Stimulated activated CD4-positive, alpha-beta T cell treated with anti-CD3 and anti-CD28 coated beads, Interleukin-15, amount 100 ng/mL, for 1 hour (primary cell): ENCODE data around the gene NMNAT2.

Experiments used
- DNase-seq, 2 donors: peaks; one replicate each; pipeline ENCODE4 v3.0.0-alpha.2; 2020; ENCODE audit warnings: low read depth in 1 of 2, low spot score in 1 of 2

Gene NMNAT2

DNA sequence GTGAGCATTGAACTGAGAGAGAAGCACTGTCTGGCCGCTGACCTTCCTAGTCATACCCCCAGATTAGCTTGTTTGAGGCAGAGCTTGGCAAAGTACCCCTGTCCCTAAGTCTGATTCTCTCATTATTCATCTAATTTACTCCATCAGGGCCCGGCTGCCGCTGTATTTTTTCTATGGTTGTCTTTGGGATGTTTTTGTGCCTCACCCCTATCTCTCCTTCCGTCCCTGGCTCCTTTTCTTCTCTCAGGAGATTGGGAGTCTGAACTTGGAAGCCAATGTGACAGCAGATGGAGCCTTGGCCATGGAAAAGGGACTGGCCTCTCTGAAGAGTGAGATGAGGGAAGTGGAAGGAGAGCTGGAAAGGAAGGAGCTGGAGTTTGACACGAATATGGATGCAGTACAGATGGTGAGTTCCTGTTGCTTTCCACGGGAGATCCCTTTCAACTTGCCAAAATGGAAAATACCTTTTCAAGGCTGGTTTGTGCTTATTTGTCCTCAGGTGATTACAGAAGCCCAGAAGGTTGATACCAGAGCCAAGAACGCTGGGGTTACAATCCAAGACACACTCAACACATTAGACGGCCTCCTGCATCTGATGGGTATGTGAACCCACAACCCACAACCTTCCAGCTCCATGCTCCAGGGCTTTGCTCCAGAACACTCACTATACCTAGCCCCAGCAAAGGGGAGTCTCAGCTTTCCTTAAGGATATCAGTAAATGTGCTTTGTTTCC is 178.2 kb downstream of the NMNAT2 start:
- no peak for DNase-seq

DNA sequence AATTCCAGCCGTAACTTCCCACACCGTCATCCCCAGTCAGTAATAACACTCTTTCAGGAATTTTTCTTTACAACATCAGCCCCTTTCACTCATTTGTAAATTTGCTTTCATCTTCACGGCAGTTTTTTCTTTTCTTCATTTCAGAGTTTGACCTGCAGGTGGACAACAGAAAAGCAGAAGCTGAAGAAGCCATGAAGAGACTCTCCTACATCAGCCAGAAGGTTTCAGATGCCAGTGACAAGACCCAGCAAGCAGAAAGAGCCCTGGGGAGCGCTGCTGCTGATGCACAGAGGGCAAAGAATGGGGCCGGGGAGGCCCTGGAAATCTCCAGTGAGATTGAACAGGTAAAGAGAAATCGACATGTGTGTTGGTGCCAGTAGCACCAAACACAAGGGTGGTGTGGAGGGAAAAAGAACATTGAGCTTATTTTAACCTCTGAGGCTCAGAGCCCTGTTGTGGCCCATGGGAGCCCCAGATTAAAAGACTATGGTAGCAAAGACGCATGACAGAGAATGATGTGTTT is 178.9 kb downstream of the NMNAT2 start:
- no peak for DNase-seq

DNA sequence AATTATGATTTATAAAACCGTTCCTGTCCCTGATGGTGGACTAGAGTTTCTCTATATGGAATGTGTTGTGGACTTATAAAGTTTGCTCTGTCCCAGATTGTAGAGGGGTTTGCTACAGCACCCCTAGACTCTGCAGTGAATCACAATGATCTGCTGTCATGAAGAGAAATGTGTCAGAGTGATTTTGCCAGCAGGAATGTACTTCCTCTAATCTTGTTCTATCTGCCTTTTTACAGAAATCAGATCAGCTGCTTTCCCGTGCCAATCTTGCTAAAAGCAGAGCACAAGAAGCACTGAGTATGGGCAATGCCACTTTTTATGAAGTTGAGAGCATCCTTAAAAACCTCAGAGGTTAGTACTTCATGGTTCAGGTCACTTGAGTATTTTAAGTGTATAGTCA is 180.1 kb downstream of the NMNAT2 start:
- DNase-seq = no peak

DNA sequence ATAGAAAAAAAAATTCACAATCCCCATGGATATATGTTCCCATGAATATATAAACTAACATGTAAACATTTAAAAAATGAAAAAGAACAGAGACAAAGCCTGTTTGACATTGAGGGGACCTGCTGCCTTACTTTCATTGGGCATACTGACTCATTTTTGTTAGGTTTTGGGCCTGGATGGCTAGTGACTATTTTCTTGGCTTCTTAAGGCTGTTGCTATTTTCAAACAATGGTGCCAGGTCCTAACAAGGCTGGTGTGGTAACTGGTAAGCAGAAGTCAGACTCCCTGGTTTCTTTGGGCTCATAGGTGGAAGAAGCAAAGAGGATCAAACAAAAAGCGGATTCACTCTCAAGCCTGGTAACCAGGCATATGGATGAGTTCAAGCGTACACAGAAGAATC is 181.1 kb downstream of the NMNAT2 start:
- no peak for DNase-seq

DNA sequence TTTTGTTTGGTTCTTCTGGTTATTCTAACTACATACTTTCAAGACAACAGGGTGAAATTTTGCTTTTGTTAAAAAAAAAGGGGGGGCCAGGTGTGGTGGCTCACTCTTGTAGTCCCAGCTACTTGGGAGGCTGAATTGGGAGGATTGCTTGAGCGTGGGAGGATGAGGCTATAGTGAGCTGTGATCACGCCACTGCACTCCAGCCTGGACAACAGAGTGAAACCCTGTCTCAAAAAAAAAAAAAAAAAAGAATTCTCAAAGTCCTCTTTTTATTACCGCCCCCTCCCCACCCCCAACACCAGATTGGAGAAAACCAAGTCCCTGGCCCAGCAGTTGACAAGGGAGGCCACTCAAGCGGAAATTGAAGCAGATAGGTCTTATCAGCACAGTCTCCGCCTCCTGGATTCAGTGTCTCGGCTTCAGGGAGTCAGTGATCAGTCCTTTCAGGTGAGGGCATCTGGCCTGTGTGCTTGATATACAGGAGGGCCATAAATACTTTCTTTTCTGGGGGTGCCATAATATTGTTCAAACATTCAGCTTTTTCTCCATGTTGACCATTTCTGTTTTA is 181.9 kb downstream of the NMNAT2 start:
- no peak for DNase-seq

DNA sequence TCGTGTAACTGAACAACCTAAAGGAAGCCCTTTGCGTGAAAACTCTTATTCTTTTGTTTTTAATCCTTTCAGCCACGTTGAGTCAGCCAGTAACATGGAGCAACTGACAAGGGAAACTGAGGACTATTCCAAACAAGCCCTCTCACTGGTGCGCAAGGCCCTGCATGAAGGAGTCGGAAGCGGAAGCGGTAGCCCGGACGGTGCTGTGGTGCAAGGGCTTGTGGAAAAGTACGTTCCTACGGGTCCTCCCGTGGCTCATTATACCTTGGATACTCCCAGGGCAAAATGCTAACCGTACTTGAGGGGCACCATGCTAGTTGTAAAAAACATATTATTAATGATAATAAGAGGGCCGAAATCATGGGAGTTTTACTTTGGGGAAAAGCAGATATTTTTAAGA is 182.7 kb downstream of the NMNAT2 start:
- DNase-seq = no peak

DNA sequence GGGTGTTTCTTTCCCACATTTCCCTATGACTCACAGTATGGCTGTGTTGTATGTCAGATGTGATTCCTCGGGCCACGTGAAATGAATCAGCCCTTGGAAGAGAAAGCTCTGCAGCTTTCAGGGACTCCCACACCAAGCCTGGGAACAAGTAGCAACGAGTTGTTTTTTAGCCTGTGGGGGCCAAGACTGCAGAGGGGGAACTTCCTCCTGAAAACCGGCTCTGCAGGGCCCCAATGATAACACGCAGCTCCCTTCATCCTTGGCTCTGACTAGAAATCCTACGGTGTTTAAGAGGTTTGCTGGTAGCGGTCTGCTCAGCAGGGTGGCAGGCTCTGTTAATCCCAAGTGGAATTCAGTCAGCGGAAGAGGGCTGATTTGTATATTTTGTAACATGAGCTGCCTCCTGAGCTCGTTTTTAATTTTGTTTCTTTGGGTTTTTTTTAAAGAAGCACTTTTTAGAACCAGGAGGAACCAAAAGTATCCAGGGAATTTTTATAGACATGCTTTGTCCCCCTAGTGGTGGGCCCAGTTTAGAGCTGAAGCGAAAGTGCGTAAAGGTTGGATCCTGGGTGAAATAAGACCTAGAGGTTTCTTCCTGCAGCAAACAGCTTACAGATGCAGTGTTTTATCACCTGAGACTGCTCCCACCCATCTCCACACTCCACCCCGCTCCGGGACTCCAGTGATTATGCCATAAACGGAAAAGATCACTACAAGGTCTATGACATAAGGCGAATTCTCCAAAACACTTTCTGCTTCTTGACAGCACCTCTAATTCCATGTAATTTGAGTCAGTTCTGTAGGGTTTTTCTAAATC is 183.3 kb downstream of the NMNAT2 start:
- no peak for DNase-seq

DNA sequence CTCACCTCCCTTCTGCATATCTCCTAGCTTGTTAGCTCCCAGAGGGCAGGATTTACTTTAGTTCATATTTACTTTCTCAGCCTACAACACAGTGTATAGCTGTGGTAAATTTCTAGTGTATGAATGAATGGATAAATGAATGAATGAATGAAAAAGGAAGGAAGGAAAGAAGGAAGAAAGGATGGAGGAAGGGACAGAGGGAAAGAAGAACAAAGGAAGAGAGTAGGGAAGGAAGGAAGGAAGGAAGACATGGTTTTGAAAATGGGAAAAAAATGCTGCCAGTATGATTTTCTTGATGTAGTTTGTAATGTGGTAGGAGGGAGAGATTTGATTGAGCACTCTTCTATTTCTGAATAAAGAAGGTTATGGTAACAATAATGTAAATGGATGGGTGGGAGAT is 185.1 kb downstream of the NMNAT2 start:
- no peak for DNase-seq

DNA sequence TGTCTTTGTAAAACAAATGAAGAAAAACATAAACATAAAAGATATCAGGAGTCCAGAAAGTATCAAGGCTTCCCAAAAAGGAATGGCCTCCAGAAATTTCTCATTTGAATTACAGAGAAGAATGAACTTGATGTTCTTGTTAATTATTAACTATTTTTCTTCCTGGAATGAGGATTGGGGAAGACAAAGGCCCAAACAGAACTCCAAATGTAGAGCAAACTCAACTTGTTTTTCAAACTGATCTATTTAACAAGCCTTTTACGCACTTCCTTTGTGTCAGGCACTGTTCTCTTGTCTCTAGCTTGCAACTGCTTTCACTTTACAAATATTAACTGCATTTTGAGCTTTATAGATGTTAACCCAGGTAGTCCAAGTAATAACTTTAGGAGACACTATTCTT is 186.6 kb downstream of the NMNAT2 start:
- DNase-seq = no peak

DNA sequence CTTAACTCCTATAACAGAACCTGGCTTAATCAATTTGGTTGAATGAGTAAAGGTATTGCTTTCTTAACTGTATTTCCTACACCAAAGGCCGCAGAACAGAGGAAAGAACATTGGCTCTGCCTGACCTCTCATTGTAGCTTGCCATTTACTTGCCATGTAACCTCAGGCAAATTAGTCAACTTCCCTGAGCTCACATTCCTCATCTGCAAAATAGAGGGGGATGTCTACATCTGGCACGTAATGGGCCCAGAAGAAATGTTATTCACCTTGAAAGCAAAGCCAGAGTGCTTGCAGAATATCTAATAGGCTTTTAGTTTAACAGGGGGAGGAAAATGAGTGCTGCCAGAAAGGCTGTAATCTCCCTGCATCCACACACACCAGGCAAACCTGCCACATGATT is 187.8 kb downstream of the NMNAT2 start:
- DNase-seq = no peak

DNA sequence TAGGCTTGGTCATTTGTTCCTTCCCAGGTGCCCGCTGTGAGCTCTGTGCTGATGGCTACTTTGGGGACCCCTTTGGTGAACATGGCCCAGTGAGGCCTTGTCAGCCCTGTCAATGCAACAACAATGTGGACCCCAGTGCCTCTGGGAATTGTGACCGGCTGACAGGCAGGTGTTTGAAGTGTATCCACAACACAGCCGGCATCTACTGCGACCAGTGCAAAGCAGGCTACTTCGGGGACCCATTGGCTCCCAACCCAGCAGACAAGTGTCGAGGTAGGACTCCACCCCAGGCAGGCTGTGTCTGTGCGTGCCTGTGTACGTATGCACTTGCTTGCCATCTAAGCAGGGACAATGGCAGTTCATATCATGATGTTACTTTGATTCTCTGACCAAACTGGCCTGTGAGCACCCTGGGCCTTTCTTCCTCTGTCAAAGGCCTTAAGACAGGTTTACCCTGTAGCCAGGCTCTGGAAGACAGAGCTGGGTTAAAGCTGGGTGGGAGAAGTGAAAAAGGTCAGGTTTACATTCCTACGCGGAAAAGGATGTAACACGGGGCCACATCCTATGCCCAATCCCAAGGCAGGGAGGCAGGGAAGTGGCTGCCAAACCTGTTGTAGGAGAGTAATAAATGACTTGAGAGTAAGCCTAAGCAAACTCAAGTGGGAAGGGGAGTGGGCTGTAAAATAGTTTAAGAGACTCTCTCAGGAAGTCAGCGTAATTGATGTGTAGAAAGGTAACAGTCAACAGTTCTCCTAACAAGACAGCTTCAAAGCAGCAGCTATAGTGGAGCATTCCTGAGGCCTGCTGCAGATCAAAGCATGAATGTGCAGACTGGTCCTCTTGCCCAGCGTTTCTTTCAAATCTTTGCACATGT is 189.6 kb downstream of the NMNAT2 start:
- no peak for DNase-seq

DNA sequence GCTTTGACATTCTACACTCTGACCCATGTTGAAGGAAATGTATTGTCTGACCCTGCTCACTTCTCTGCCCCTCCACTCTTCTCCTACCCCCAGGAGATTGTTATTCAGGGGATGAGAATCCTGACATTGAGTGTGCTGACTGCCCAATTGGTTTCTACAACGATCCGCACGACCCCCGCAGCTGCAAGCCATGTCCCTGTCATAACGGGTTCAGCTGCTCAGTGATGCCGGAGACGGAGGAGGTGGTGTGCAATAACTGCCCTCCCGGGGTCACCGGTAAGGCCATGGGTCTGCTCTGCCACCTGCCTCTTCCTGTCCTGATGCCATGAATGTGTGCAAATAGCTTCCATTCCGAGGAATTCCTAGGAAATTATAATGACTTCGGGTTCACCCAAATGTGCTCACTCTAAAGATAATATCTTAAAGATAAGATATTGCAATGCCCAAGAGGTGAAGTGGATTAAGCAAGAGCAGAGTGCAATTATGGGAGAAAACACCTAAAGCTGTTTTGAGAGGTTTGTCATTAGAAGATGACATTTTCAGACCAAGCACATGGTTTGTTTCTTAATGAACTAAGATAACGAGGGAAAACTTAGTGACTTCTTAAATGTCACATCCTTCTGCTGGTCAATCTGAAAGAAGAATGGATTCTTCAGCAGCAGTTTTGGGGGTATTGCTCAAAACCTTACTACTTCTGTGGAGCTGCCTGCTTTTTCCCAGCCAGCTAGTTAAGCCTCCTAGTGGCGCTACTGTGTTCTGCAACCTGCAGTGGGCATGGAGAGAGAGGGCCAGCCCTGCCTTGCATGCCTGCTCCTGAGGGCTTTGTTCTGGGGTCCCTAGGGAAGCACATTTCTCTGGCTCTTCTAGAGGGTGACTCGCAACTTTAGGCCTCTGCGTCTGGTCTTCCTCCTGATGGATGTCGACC is 190.5 kb downstream of the NMNAT2 start:
- DNase-seq = no peak

DNA sequence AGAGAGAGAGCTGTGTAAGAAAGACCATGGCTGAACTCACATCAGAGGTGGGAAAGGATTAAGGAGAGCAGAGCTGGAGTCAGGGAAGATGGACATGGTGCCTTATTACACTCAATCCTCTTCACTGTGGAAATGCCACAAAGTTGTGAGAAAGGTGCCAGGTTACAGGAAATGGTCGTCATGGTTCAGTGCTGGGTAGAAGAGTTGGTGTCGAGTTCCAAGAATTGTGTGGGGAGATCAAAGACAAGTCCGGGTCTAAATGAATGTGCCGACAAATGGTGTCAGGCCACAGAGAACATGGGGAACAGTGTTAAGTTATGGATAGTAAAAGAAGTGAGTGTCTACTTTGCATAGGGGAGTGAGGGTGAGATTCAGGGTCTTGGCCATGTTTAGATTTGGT is 191.2 kb downstream of the NMNAT2 start:
- DNase-seq = no peak

DNA sequence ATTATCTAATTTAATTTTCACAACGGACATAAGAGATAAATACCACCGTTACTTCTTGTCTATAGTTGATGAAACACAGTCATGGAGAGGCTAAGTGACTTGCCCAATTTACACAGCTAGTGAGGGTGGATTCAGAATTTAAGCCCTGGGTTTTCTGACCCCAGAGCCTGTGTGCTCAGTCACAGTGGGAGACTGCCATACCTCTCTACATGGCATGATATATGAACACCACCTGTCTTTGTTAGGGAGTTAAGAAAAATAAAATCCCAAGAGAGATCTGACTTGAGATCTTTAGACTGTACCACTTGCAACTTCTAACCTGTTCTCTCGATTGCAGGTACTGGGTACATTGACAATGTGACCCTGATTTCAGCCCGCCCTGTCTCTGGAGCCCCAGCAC is 191.8 kb downstream of the NMNAT2 start:
- no peak for DNase-seq

DNA sequence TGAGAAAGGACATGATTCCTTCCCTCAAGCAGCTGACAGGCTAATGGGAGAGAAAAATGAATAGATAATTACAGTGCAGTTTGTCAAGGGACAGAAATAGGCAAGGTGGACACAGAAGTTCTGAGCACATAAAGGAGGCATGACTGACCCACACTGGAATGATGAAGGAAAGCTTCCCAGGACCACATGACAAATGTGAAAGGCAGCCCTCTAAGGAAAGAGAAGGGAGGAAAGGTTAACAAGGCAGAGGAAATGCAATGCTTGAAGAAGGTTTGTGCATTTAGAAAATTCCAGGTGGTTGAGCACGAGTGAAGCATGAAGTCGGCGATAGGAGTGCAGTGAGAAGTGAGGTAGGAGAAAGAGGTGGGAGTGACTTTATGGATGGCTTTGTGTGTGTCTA is 194.7 kb downstream of the NMNAT2 start:
- no peak for DNase-seq

DNA sequence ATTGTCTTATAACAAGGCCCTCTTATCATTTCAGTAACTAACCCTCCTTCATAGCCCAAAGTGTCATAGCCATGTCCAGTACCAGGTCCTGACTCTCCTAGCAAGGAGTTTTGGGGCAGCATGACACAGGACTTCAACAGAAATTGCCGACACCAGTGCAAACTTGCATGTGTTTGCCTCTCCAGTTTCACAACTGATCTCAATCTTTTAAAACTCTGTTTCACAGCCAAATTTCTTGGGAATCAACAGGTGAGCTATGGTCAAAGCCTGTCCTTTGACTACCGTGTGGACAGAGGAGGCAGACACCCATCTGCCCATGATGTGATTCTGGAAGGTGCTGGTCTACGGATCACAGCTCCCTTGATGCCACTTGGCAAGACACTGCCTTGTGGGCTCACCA is 195.3 kb downstream of the NMNAT2 start:
- DNase-seq = no peak

DNA sequence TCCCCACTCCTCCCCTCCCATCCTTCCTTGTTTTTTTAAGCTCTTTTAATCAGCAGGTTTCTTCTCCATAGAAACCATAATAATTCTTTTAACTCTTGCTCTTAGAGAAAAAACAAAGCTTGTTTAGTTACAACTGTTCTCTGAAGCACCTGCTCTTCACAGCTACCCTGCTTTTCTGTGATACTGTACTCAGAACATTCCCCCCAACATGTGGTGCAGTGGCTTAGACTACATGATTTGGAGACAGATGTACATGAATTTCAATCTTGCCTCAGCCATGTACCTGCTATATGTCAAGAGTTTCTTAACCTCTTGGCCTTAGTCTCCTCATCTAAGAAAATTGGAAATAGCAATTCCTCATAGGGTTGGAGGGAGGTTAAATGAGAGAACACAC is 198.6 kb downstream of the NMNAT2 start:
- no peak for DNase-seq

DNA sequence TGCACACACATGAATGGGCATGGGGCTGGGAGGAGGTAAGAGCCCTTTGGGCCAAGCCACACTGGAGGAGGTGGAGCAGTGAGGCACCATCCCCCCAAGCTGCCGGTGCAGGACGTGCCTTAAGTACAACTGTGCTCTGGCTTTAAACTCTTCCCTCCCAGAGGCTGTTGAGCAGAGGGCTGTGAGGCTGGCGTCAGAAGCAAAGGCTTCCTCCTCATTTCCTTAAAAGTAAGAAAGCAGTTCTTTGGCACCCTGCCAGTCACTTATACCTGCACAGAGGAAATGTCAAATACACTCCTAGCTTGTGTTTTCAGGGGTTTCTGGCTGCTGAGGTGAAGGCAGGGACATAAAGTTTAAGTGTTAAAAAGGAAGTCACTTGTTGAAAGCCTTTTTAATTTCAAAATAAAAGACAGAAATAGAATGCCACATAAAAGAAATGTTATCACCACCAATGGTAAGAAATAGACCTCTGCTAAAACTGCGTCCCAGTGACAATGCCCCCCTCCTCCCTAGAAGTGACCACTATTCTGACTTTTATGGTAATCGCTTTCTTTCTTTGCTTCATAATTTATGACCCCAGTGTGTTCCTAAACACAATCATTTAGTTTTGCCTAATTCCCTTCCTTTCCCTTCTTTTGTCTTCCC is 199.1 kb downstream of the NMNAT2 start:
- DNase-seq = no peak

DNA sequence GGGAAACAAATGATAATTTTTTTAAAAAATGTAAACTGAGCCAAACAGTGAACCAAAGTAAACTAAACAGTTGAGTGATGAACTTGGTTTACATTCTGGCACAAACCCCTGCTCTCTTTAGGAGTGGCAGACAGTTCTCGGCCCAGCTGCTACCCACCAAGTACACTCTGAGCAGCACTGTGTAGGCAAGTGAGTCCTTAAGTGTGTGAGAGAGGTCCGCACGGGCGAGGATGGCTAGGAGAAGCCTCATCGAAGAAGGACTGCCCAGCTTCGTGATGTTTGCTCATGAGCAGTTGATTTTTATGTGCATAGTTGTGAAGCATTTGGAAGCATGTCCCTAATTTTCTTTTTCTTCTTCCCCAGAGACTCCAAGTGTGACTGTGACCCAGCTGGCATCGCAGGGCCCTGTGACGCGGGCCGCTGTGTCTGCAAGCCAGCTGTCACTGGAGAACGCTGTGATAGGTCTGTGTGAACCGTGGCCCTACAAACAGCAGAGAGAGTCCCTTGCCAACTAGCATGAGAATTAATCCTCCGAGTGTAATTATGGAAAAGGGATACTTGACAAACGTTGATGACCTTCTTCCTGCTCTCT is 200.1 kb downstream of the NMNAT2 start:
- DNase-seq = no peak
